Bronchial epithelial cell (primary cell): Measurements from ENCODE around the gene TIMM8B. TPM values are rescaled to one million over a fixed set of nuclear protein-coding genes. Genes with fewer than 3 reads are reported as not detected.
A peak's percentile ranks its signal among the peaks of the same experiment; 100 is the strongest.
"Not testable (repeated sequence)": the region's sequence is repeated elsewhere in the genome, so short reads cannot be mapped to it uniquely, and the experiment has no call there.

ENCODE experiments used
- DNase-seq: peaks from one replicate; pipeline ENCODE4 v3.0.0-alpha.2; 2010; ENCODE audit warnings: low read depth
- FAIRE-seq: peaks from 2 replicates; lab custom pipeline; 2011; peaks lifted over from hg19 to GRCh38; lab: Jason Lieb, UNC
- H3K27me3 ChIP-seq: 2 replicates; pipeline ENCODE4 v1.5.1; 2011; ENCODE audit warnings: low read length; ENCODE audit not compliant: control insufficient read depth, insufficient read depth
- H3K36me3 ChIP-seq: 2 replicates; pipeline ENCODE4 v1.5.1; 2011; ENCODE audit warnings: low read length; ENCODE audit not compliant: control insufficient read depth, insufficient read depth
- H3K4me3 ChIP-seq: 2 replicates; pipeline ENCODE4 v1.5.1; 2011; ENCODE audit warnings: mild to moderate bottlenecking, low read depth, low read length, control low read depth
- total RNA-seq: library from RNA; depleted of rRNA; stranded (reverse); fragments of >200 nt; gene quantifications from 2 replicates; pipeline ENCODE4 v1.2.1, GENCODE V29; 2014
- TF ChIP-seq, protein P1 (sequence below): IDR thresholded peaks from 2 replicates; pipeline ENCODE4 v1.5.1; 2011; ENCODE audit warnings: mild to moderate bottlenecking, moderate library complexity, low read length, control low read depth, inconsistent platforms; ENCODE audit not compliant: insufficient read depth, severe bottlenecking

TIMM8B gene
- total RNA-seq, 1 donor from 2014 or later: 66.3 TPM

DNA sequence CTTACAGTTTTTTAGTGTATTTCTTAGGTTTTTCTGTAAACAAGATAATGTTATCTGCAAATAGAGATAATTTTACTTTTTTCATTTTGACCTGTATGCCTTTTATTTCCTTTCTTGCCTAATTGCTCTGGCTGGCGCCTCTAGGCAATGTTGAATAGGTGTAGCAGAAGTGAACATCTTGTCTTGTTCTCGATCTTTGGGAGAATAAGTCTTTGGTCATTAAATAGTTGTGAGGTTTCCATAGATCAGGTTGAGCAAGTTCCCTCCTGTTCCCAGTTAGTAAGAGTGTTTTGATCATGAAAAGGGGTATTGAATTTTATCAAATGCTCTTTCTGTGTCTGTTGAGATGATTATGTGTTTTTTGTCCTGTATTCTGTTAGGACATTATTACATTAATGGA is 36.8 kb downstream of the TIMM8B start:
- TF ChIP-seq, protein P1, sequence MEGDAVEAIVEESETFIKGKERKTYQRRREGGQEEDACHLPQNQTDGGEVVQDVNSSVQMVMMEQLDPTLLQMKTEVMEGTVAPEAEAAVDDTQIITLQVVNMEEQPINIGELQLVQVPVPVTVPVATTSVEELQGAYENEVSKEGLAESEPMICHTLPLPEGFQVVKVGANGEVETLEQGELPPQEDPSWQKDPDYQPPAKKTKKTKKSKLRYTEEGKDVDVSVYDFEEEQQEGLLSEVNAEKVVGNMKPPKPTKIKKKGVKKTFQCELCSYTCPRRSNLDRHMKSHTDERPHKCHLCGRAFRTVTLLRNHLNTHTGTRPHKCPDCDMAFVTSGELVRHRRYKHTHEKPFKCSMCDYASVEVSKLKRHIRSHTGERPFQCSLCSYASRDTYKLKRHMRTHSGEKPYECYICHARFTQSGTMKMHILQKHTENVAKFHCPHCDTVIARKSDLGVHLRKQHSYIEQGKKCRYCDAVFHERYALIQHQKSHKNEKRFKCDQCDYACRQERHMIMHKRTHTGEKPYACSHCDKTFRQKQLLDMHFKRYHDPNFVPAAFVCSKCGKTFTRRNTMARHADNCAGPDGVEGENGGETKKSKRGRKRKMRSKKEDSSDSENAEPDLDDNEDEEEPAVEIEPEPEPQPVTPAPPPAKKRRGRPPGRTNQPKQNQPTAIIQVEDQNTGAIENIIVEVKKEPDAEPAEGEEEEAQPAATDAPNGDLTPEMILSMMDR: no peak
- H3K27me3 ChIP-seq: no peaks in the 10 kb centered on the region
- no peak for DNase-seq
- peaks cover 5% of the 10 kb centered on the region for H3K36me3 ChIP-seq
- no peak overlapping the region for H3K4me3 ChIP-seq
- no peak for FAIRE-seq

DNA sequence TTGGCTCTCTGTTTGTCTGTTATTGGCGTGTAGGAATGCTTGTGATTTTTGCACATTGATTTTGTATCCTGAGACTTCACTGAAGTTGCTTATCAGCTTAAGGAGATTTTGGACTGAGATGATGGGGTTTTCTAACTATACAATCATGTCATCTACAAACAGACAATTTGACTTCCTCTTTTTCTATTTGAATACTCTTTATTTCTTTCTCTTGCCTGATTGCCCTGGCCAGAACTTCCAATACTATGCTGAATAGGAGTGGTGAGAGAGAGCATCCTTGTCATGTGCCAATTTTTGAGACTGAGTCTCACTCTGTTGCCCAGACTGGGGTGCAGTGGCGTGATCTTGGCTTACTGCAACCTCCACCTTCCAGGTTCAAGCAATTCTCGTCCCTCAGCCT is 38.3 kb downstream of the TIMM8B start:
- DNase-seq, H3K36me3 ChIP-seq, FAIRE-seq, H3K27me3 ChIP-seq, H3K4me3 ChIP-seq: not testable (repeated sequence)

DNA sequence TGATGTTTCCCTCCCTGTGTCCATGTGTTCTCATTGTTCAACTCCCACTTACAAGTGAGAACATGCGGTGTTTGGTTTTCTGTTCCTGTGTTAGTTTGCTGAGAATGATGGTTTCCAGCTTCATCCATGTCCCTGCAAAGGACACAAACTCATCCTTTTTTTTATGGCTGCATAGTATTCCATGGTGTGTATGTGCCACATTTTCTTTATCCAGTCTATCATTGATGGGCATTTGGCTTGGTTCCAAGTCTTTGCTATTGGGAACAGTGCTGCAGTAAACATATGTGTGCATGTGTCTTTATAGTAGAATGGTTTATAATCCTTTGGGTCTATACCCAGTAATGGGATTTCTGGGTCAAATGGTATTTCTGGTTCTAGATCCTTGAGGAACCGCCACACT is 39.9 kb downstream of the TIMM8B start:
- H3K36me3 ChIP-seq, FAIRE-seq, H3K4me3 ChIP-seq, H3K27me3 ChIP-seq, DNase-seq: not testable (repeated sequence)

DNA sequence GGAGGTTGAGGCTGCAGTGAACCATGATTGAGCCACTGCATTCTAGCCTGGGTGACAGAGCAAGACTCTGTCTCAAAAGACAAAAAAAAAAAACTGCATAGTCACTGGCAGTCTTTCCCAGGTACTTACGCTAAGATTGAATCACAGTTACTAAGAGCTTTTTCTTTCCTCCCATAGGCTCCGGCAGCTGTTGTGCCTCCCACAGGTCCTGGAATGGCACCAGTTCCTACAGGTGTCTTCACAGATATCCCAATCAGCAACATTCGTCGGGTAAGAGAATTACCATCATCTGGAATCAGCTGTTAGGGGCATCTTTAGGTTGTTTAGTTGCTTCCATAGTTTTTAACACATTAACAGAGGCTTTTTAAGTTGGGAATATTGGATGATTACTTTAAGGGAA is 41.6 kb downstream of the TIMM8B start:
- Histone ChIP-seq H3K4me3 (no peak overlapping the region), H3K36me3 (peaks cover 2% of the 10 kb centered on the region), H3K27me3 (no peaks in the 10 kb centered on the region)
- FAIRE-seq: no peak
- TF ChIP-seq, protein P1: no peak
- no peak for DNase-seq

DNA sequence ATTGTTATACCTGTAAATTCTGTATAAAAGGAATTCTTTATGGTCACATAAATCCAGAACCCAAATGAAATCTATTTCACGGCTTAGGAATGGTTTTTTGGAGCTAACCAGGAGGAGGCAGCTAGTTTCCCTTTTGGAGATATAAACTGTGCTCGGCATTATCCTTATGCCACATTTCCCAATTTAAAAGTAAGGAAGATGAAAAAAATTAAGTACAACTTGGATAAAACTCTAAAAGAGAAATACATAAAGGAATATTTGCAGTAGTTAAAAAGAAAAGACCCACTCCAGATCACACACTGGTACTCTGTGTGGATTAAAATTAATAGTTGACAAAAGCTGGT is 43.6 kb downstream of the TIMM8B start:
- Histone ChIP-seq H3K4me3 (no peak overlapping the region), H3K27me3 (no peaks in the 10 kb centered on the region), H3K36me3 (peaks cover 2% of the 10 kb centered on the region)
- TF ChIP-seq, protein P1: no peak
- FAIRE-seq (no peak), DNase-seq (no peak)

DNA sequence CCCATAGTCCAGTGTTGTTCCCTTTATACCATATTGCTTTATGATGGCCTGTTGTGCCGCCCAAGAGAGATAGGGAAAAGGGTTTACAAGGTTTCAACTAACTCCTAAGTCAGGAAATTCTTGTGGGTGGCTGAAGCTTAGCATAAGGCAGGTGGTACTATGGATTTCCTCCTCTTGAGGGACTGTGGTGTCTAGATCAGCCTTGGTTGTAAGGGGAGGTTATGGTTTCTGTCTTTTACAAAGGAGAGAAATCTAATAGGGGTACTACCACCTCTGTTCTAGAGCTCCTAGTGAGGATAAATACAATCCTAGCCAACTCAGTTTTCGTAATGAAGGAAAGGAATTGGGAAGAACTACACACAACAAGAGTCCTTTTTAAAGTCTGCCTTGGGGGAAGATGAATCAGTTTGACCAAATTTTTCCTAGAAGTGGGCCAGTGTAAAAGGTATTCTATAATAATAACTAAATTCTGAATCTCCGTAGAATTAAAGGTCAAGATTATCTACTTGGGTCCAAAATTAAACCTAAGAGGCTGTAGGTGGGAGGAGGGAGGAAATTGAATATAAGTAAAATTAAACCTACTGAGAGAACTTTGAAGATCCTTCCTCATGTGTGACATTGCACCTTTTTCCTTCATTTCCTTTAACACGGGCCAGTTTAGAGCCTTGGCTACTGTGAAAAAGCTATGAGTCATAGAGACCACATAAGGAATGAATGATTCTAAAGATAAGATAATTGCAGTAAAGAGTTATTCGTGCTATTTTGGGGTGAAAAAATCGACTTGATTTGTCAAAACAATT is 44.2 kb downstream of the TIMM8B start:
- peak; percentile 35 for DNase-seq
- no peak overlapping the region for H3K4me3 ChIP-seq
- TF ChIP-seq, protein P1: no peak

DNA sequence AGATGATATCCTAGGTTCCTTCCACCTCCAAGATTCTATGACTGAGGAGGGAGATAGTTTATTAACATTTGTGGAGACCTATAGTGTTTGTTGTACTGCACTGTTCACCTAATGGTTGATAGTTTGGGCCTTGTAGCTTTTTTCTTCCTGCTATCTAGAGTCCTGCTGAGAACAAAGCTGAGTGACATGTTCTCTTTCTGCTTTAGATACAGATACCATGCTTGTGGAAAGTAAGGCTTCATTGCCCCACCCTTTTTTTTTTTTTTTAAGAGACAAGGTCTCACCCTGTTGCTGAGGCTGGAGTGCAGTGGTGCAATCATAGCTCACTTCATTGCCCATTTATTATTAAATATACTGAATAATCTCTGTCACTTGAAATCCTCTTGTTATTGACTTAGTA is 49.0 kb downstream of the TIMM8B start:
- H3K36me3 ChIP-seq: peaks cover 8% of the 10 kb centered on the region
- no peak overlapping the region for H3K4me3 ChIP-seq
- FAIRE-seq (no peak), DNase-seq (no peak)
- H3K27me3 ChIP-seq: no peaks in the 10 kb centered on the region
- TF ChIP-seq, protein P1: no peak

More for the DNA sequence above, 44.2 kb downstream of the TIMM8B start:
- Histone ChIP-seq H3K36me3 (peaks cover 4% of the 10 kb centered on the region), H3K27me3 (no peaks in the 10 kb centered on the region)
- no peak for FAIRE-seq
